SK-N-SH (cell line): ENCODE data around the gene SLC2A8. TPM values are rescaled to one million over a fixed set of nuclear protein-coding genes. Genes with fewer than 3 reads are reported as not detected.

Experiments used
- CTCF ChIA-PET: fragments of 300-600, 350-600 bp; formaldehyde crosslinking; extraction: SDS; loops from one replicate; lab custom pipeline; 2021; lab: Yijun Ruan, JAX
- POLR2A ChIA-PET: fragments of 350-600 bp; sonication (Branson Sonifier 250); formaldehyde crosslinking; extraction: SDS; loops from one replicate; lab custom pipeline; 2020; ENCODE audit warnings: antibody characterized with exemption, inconsistent platforms; lab: Yijun Ruan, JAX
- DNase-seq: peaks from one replicate; pipeline ENCODE4 v3.0.0; 2012
- H2AFZ ChIP-seq: fragments of 200-600 bp; sonication (generic); 2 replicates; pipeline ENCODE4 v1.8.1; 2016; ENCODE audit warnings: antibody characterized with exemption, mild to moderate bottlenecking, low read depth
- H3F3A ChIP-seq: fragments of 200-600 bp; sonication (generic); replicated peaks from 2 replicates; pipeline ENCODE3; 2016; ENCODE audit warnings: antibody characterized with exemption, mild to moderate bottlenecking; ENCODE audit not compliant: insufficient read depth
- H3K27ac ChIP-seq, 2 experiments: fragments of 200-500 bp in 1 of 2; fragments of 200-600 bp in 1 of 2; sonication (Bioruptor generic) in 1 of 2; sonication (generic), shearing (Covaris generic) in 1 of 2; 2 replicates each; pipeline versions ENCODE4 v1.5.1 to v1.6.1; 2014 to 2016; ENCODE audit warnings: low read depth in 2 of 2, inconsistent platforms in 1 of 2, low read length in 1 of 2, mild to moderate bottlenecking in 1 of 2, mixed read lengths in 1 of 2
- H3K27me3 ChIP-seq: fragments of 200-600 bp; sonication (generic), shearing (Covaris generic); 2 replicates; pipeline ENCODE4 v1.6.1; 2016; ENCODE audit warnings: mixed run types; ENCODE audit not compliant: insufficient read depth
- H3K36me3 ChIP-seq, 2 experiments: fragments of 200-500 bp in 1 of 2; fragments of 200-600 bp in 1 of 2; sonication (Bioruptor generic) in 1 of 2; sonication (generic) in 1 of 2; replicated peaks in 1 of 2; 2 replicates each; pipeline versions ENCODE3 to v1.5.1; 2014 to 2016; ENCODE audit warnings: low read length in 1 of 2, mild to moderate bottlenecking in 1 of 2; ENCODE audit not compliant: insufficient read depth in 2 of 2, control insufficient read depth in 1 of 2
- H3K4me1 ChIP-seq, 2 experiments: fragments of 200-500 bp in 1 of 2; fragments of 200-600 bp in 1 of 2; sonication (Bioruptor generic) in 1 of 2; sonication (generic), shearing (Covaris generic) in 1 of 2; 2 replicates each; pipeline versions ENCODE4 v1.5.1 to v1.6.1; 2014 to 2016; ENCODE audit warnings: low read depth in 1 of 2, low read length in 1 of 2, mixed run types in 1 of 2; ENCODE audit not compliant: insufficient read depth in 2 of 2, control insufficient read depth in 1 of 2
- H3K4me2 ChIP-seq: fragments of 200-600 bp; sonication (generic), shearing (Covaris generic); 2 replicates; pipeline ENCODE4 v1.6.1; 2017; ENCODE audit warnings: mixed run types
- H3K4me3 ChIP-seq, 2 experiments: fragments of 200-500 bp in 1 of 2; fragments of 200-600 bp in 1 of 2; sonication (Bioruptor generic) in 1 of 2; sonication (generic), shearing (Covaris generic) in 1 of 2; 2 replicates each; pipeline versions ENCODE4 v1.5.1 to v1.8.1; 2014 to 2016; ENCODE audit warnings: low read depth in 2 of 2, inconsistent platforms in 1 of 2, low read length in 1 of 2, mild to moderate bottlenecking in 1 of 2, mixed read lengths in 1 of 2, moderate library complexity in 1 of 2
- H3K79me2 ChIP-seq: fragments of 200-600 bp; sonication (generic); 2 replicates; pipeline ENCODE4 v1.8.1; 2017; ENCODE audit warnings: mild to moderate bottlenecking; ENCODE audit not compliant: insufficient read depth
- H3K9ac ChIP-seq: fragments of 200-600 bp; sonication (generic); 2 replicates; pipeline ENCODE4 v1.6.1; 2017; ENCODE audit warnings: mixed run types
- H3K9me2 ChIP-seq: fragments of 200-600 bp; sonication (generic); 2 replicates; pipeline ENCODE4 v1.6.1; 2017; ENCODE audit warnings: mixed run types
- H3K9me3 ChIP-seq: fragments of 200-600 bp; sonication (generic); 2 replicates; pipeline ENCODE4 v1.6.1; 2017; ENCODE audit warnings: mixed run types, mild to moderate bottlenecking, moderate library complexity
- H4K20me1 ChIP-seq: fragments of 200-600 bp; sonication (generic); 2 replicates; pipeline ENCODE4 v1.6.1; 2017; ENCODE audit warnings: mild to moderate bottlenecking, mixed run types; ENCODE audit not compliant: insufficient read depth
- CHD2 ChIP-seq: fragments of 150-350 bp; IDR thresholded peaks from 2 replicates; pipeline ENCODE4 v1.6.1; 2018; ENCODE audit warnings: low read length; ENCODE audit not compliant: partially characterized antibody
- IRF3 ChIP-seq: fragments of 150-350 bp; IDR thresholded peaks from 2 replicates; pipeline ENCODE4 v1.6.1; 2016; ENCODE audit warnings: mild to moderate bottlenecking, low read depth, low read length
- NFIC ChIP-seq: IDR thresholded peaks from 2 replicates; pipeline ENCODE4 v1.4.0; 2012; ENCODE audit warnings: borderline replicate concordance
- PBX3 ChIP-seq: IDR thresholded peaks from 2 replicates; pipeline ENCODE4; 2012
- RXRA ChIP-seq: IDR thresholded peaks from 2 replicates; pipeline ENCODE4 v1.4.0; 2012; ENCODE audit warnings: low read depth, mild to moderate bottlenecking, borderline replicate concordance
- SMC3 ChIP-seq: IDR thresholded peaks from 2 replicates; pipeline ENCODE4 v1.6.1; 2012; ENCODE audit warnings: low read depth, low read length, improper control_type of control experiment
- TCF12 ChIP-seq: IDR thresholded peaks from 2 replicates; pipeline ENCODE4 v1.4.0; 2012
- YY1 ChIP-seq: IDR thresholded peaks from 2 replicates; pipeline ENCODE4 v1.4.0; 2012; ENCODE audit warnings: low read depth, mild to moderate bottlenecking
- WGBS: methylation state at CpG from one replicate; pipeline ENCODE4 v1.1.6; 2017; ENCODE audit warnings: low lambda C conversion rate; 5-methylcytosine and 5-hydroxymethylcytosine counted together
- polyA plus RNA-seq, 3 experiments: library from polyadenylated mRNA; depleted of rRNA; stranded (reverse); fragments of >200 nt; gene quantifications; 2 replicates each; pipeline ENCODE4 v1.2.3, GENCODE V29; 2012
- TF ChIP-seq, protein P1 (sequence below): IDR thresholded peaks from 2 replicates; pipeline ENCODE4 v1.4.0; 2012; ENCODE audit warnings: low read depth, borderline replicate concordance
- TF ChIP-seq, protein P2 (sequence below): IDR thresholded peaks from 2 replicates; pipeline ENCODE4 v1.6.1; 2012; ENCODE audit warnings: mild to moderate bottlenecking, low read depth, low read length, moderate library complexity
- TF ChIP-seq, protein P3 (sequence below): IDR thresholded peaks from 2 replicates; pipeline ENCODE4 v1.4.0; 2012; ENCODE audit warnings: low read depth, borderline replicate concordance

Gene SLC2A8
- polyA plus RNA-seq, 1 of the 3 experiments (the other 2 are of a cell fraction), result 15.1 TPM

DNA sequence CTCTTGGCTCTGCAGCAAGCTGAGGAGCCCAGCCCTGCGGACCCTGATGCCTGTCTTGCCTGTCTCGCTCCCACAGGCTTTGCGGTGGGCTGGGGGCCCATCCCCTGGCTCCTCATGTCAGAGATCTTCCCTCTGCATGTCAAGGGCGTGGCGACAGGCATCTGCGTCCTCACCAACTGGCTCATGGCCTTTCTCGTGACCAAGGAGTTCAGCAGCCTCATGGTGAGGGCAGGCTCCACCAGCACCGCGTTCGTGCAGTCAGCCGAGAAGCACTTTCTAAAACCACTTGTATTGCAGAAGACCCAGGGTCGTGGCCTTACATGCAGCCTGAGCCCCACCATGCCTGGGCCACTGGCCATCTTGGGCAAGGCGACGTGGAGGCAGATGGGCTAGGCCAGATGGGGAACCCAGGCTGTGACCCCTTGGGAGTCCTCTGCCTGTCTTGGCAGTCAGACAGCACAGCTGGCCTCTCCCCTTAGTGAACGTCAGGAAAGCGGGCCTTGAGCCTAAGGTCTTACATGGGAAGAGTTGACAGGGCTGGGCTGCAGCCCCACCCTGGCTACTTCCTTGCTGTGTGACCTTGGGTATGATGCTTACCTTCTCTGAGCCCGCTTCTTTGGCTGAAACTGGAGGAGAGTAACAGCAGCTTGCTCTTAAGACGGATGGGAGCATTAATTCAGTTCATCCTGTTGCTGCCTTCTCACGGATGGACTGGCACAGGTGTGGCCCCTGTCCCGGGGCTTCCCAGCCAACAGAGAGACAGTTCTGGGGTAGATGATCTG is 8.6 kb downstream of the SLC2A8 start:
- no peak overlapping the region for H3K9ac ChIP-seq
- no peaks in the 10 kb centered on the region for H3F3A ChIP-seq
- peaks cover 0 to 7% of the 10 kb centered on the region in 2 experiments; a peak in 1 of 4 replicates for H3K4me1 ChIP-seq
- WGBS, result 83% methylated on average over 5 of the region's 20 CpGs
- no peaks in the 10 kb centered on the region for H3K27me3 ChIP-seq
- ChIA-PET POLR2A (interaction anchor here (1.1 kb wide), 1 partner anchor 181 kb away, joined by 3 read pairs; no protein-coding TSS in a partner anchor), CTCF (interaction anchor here (1.0 kb wide), 1 partner anchor 9 kb away, joined by 3 read pairs; the partner anchor contains the start of gene SLC2A8)
- no peaks in the 10 kb centered on the region for H3K79me2 ChIP-seq
- H3K9me3 ChIP-seq, result no peaks in the 10 kb centered on the region
- H3K9me2 ChIP-seq, result no peaks in the 10 kb centered on the region
- no peak overlapping the region for H3K4me2 ChIP-seq
- H3K27ac ChIP-seq, result no peak overlapping the region
- H2AFZ ChIP-seq, result no peak overlapping the region
- peaks cover 0 to 22% of the 10 kb centered on the region in 2 experiments for H3K36me3 ChIP-seq
- H4K20me1 ChIP-seq, result no peaks in the 10 kb centered on the region
- no peak for DNase-seq
- TF ChIP-seq NFIC (no peak), SMC3 (no peak), IRF3 (no peak), CHD2 (no peak), TCF12 (no peak), PBX3 (no peak), YY1 (no peak), RXRA (no peak)
- TF ChIP-seq, protein P1, sequence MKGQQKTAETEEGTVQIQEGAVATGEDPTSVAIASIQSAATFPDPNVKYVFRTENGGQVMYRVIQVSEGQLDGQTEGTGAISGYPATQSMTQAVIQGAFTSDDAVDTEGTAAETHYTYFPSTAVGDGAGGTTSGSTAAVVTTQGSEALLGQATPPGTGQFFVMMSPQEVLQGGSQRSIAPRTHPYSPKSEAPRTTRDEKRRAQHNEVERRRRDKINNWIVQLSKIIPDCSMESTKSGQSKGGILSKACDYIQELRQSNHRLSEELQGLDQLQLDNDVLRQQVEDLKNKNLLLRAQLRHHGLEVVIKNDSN, result no peak
- TF ChIP-seq, protein P2, sequence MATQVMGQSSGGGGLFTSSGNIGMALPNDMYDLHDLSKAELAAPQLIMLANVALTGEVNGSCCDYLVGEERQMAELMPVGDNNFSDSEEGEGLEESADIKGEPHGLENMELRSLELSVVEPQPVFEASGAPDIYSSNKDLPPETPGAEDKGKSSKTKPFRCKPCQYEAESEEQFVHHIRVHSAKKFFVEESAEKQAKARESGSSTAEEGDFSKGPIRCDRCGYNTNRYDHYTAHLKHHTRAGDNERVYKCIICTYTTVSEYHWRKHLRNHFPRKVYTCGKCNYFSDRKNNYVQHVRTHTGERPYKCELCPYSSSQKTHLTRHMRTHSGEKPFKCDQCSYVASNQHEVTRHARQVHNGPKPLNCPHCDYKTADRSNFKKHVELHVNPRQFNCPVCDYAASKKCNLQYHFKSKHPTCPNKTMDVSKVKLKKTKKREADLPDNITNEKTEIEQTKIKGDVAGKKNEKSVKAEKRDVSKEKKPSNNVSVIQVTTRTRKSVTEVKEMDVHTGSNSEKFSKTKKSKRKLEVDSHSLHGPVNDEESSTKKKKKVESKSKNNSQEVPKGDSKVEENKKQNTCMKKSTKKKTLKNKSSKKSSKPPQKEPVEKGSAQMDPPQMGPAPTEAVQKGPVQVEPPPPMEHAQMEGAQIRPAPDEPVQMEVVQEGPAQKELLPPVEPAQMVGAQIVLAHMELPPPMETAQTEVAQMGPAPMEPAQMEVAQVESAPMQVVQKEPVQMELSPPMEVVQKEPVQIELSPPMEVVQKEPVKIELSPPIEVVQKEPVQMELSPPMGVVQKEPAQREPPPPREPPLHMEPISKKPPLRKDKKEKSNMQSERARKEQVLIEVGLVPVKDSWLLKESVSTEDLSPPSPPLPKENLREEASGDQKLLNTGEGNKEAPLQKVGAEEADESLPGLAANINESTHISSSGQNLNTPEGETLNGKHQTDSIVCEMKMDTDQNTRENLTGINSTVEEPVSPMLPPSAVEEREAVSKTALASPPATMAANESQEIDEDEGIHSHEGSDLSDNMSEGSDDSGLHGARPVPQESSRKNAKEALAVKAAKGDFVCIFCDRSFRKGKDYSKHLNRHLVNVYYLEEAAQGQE, result no peak
- TF ChIP-seq, protein P3, sequence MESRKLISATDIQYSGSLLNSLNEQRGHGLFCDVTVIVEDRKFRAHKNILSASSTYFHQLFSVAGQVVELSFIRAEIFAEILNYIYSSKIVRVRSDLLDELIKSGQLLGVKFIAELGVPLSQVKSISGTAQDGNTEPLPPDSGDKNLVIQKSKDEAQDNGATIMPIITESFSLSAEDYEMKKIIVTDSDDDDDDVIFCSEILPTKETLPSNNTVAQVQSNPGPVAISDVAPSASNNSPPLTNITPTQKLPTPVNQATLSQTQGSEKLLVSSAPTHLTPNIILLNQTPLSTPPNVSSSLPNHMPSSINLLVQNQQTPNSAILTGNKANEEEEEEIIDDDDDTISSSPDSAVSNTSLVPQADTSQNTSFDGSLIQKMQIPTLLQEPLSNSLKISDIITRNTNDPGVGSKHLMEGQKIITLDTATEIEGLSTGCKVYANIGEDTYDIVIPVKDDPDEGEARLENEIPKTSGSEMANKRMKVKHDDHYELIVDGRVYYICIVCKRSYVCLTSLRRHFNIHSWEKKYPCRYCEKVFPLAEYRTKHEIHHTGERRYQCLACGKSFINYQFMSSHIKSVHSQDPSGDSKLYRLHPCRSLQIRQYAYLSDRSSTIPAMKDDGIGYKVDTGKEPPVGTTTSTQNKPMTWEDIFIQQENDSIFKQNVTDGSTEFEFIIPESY, result no peak
- no peak overlapping the region for H3K4me3 ChIP-seq
